ENCODE results near the gene KBTBD7. TPM values are rescaled to one million over a fixed set of nuclear protein-coding genes. Genes with fewer than 3 reads are reported as not detected.

The KBTBD7 gene
- total RNA-seq, 1 experiment from 2014 or later = 6.2 TPM

DNA sequence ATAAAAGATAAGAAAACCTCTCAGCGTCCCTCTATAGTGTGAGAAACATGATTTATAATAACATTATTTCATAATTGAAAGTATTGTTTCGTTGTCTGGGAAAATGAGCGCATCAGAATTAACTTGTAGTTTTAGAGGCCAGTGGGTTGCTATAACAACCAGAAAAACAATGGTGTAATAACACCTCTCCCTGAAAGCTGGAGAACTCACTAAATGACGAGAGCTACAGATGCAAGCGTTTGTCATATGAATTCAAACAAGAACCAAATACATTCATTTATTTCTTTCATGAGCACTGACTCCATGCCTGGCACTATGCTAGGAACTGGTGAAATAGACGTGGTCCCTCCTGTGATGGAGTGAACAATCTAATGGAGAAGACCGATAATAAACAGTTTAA lies 16.3 kb downstream of the KBTBD7 start:
- Histone ChIP-seq H3K79me2 (ENCODE audit: insufficient read depth, low read length) (no peaks in the 10 kb centered on the region), H3K27me3 (ENCODE audit: insufficient read depth, low read length) (no peaks in the 10 kb centered on the region), H3K9ac (ENCODE audit: low read length) (no peak overlapping the region), H3K4me2 (ENCODE audit: low read length) (no peak overlapping the region), H3K9me3 (ENCODE audit: control insufficient read depth in 1 of 2, insufficient read depth in 1 of 2, low read depth in 1 of 2, low read length in 2 of 2) (peaks cover 0 to 5% of the 10 kb centered on the region in 2 experiments; a peak in 1 of 4 replicates), H3K9me2 (ENCODE audit: insufficient read depth) (no peaks in the 10 kb centered on the region), H3K36me3 (ENCODE audit: control insufficient read depth in 1 of 2, insufficient read depth in 2 of 2, low read length in 2 of 2) (no peaks in the 10 kb centered on the region; a peak in 1 of 4 replicates), H3K4me3 (replicated peaks in 1 of 2; ENCODE audit: low read depth in 1 of 2, low read length in 2 of 2) (no peak overlapping the region), H3K27ac (ENCODE audit: low read depth, low read length) (no peak overlapping the region), H3K4me1 (ENCODE audit: control insufficient read depth in 1 of 2, insufficient read depth in 2 of 2, low read length in 2 of 2) (0 out of 4 replicates have a peak, but pooled peaks cover 0 to 3% of the 10 kb centered on the region in 2 experiments), H2AFZ (ENCODE audit: low read depth, low read length, poor library complexity, severe bottlenecking) (no peak overlapping the region), H4K20me1 (ENCODE audit: insufficient read depth) (no peaks in the 10 kb centered on the region)
- no TSS peak for BruUV-seq (replicated peaks)
- no peak for ATAC-seq
- DNase-seq (ENCODE audit: low read depth, low spot score) = no peak
- RAD21 ChIA-PET (ENCODE audit: low non-redundant PET in 1 of 2, low total read pairs in 2 of 2, uncharacterized antibody in 2 of 2, unreplicated experiment in 2 of 2) = no interaction called here
- CTCF ChIA-PET = no interaction called here
- intact Hi-C loops (cut with micrococcal nuclease) = no loop called here
- TF ChIP-seq TCF7L2 (IDR thresholded peaks at IDR 0.05; ENCODE audit: borderline replicate concordance, extremely low read depth, insufficient read depth, insufficient read length) (no peak), RAD21 (IDR thresholded peaks at IDR 0.05; ENCODE audit: low read depth) (no peak), JUND (IDR thresholded peaks at IDR 0.05) (no peak), EZH2phosphoT487 (IDR thresholded peaks at IDR 0.05; ENCODE audit: borderline replicate concordance) (no peak), ZFX (IDR thresholded peaks at IDR 0.05) (no peak), SRF (IDR thresholded peaks at IDR 0.05; ENCODE audit: low read depth) (no peak), MAX (IDR thresholded peaks at IDR 0.05) (no peak), CBX3 (IDR thresholded peaks at IDR 0.05; ENCODE audit: low read depth) (no peak), EGR1 (IDR thresholded peaks at IDR 0.05; ENCODE audit: low read depth) (no peak)
- TF ChIP-seq, protein P1, sequence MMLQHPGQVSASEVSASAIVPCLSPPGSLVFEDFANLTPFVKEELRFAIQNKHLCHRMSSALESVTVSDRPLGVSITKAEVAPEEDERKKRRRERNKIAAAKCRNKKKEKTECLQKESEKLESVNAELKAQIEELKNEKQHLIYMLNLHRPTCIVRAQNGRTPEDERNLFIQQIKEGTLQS (IDR thresholded peaks at IDR 0.05) = no peak
- POLR2A ChIA-PET = no interaction called here

GRCh38 chr13:41177616-41178015 lies 16.8 kb downstream of the KBTBD7 start:
- intact Hi-C loops (cut with micrococcal nuclease) = no loop called here
- Histone ChIP-seq H2AFZ (ENCODE audit: low read depth, low read length, poor library complexity, severe bottlenecking) (no peak overlapping the region), H3K4me2 (ENCODE audit: low read length) (no peak overlapping the region), H3K9ac (ENCODE audit: low read length) (no peak overlapping the region), H3K4me1 (ENCODE audit: control insufficient read depth in 1 of 2, insufficient read depth in 2 of 2, low read length in 2 of 2) (0 out of 4 replicates have a peak, but pooled peaks cover 0 to 3% of the 10 kb centered on the region in 2 experiments), H3K9me2 (ENCODE audit: insufficient read depth) (no peaks in the 10 kb centered on the region), H4K20me1 (ENCODE audit: insufficient read depth) (no peaks in the 10 kb centered on the region), H3K79me2 (ENCODE audit: insufficient read depth, low read length) (no peaks in the 10 kb centered on the region), H3K4me3 (replicated peaks in 1 of 2; ENCODE audit: low read depth in 1 of 2, low read length in 2 of 2) (no peak overlapping the region), H3K9me3 (ENCODE audit: control insufficient read depth in 1 of 2, insufficient read depth in 1 of 2, low read depth in 1 of 2, low read length in 2 of 2) (peaks cover 0 to 5% of the 10 kb centered on the region in 2 experiments; a peak in 1 of 4 replicates), H3K27ac (ENCODE audit: low read depth, low read length) (no peak overlapping the region), H3K36me3 (ENCODE audit: control insufficient read depth in 1 of 2, insufficient read depth in 2 of 2, low read length in 2 of 2) (no peaks in the 10 kb centered on the region; a peak in 1 of 4 replicates), H3K27me3 (ENCODE audit: insufficient read depth, low read length) (no peaks in the 10 kb centered on the region)
- ChIA-PET CTCF (no interaction called here), POLR2A (no interaction called here), RAD21 (ENCODE audit: low non-redundant PET in 1 of 2, low total read pairs in 2 of 2, uncharacterized antibody in 2 of 2, unreplicated experiment in 2 of 2) (no interaction called here)
- no peak for DNase-seq (ENCODE audit: low read depth, low spot score)
- ATAC-seq = no peak
- no peak for TF ChIP-seq ZNF274 (IDR thresholded peaks at IDR 0.05; ENCODE audit: low read depth, low read length)
- no peak for TF ChIP-seq SIN3A (IDR thresholded peaks at IDR 0.05; ENCODE audit: low read depth)
- TF ChIP-seq POLR2AphosphoS5 (IDR thresholded peaks at IDR 0.05; ENCODE audit: low read depth, low read length) = no peak
- no peak for TF ChIP-seq ZBTB33 (IDR thresholded peaks at IDR 0.05; ENCODE audit: extremely low read depth, insufficient replicate concordance, low read length)
- TF ChIP-seq EGR1 (IDR thresholded peaks at IDR 0.05; ENCODE audit: low read depth) = no peak
- no peak for TF ChIP-seq TCF7L2 (IDR thresholded peaks at IDR 0.05; ENCODE audit: borderline replicate concordance, extremely low read depth, insufficient read depth, insufficient read length)
- TF ChIP-seq, protein P1 (IDR thresholded peaks at IDR 0.05) = no peak
- no TSS peak for BruUV-seq (replicated peaks)

Measured in HCT116 (cell line).